ENCODE measurements around the gene OPCML. TPM values are rescaled to one million over a fixed set of nuclear protein-coding genes. Genes with fewer than 3 reads are reported as not detected.

Gene OPCML
- total RNA-seq, 1 donor from 2014 or later, result not detected

DNA sequence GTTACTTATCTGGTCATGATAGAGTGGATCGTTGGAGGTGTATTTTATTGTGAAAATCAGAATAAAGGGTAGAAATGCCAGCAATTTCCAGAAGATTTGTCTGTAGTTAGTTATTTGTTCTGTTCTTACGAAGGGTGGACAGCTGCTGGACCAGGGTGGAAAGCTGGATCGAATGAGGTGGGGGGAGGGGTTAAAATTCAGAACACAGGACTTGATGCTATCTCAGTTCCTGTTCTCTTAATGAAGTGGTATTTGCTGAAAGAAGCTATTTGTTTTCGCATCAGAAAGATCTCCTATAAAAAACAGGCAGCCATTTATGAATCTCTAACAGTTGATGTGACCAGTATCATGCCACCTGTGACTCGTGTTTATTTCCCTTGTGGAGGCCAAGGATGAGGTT is 556.2 kb downstream of the OPCML start:
- ATAC-seq, result no peak

DNA sequence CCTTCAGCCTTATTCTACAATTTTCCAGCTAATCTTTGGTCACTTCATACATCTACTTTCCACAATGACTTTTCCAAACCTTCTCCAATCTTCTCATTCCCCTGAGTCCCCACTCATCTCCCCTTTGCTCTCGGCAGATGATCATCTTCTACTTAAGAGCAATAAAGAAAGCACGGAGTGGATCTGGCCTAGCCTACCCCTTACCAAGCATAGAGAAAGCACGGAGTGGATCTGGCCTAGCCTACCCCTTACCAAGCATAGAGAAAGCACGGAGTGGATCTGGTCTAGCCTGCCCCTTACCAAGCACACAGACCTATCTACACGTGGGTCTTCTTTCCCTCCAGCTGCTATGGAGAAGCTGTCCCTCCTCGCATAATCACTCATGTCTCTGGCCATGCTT is 558.6 kb downstream of the OPCML start:
- ATAC-seq, result no peak

DNA sequence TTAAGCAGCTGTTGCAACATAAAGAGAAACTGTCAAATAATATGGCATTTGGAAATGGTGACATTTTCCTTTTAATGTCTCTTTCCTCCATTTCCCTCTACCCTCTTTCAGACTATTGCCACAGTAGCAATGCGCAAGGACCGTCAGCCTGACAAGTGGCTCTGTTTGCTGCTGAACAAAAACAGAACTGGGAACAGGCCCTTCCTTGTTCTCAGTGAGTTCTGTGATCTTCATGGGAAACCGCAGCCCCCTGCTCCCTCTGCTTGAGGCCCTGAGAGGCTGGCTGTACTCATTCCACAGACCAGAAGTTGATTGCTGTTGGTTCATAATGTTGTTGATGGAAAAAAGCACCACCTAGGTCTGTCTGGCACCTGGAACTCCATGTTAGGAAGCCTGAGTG is 559.7 kb downstream of the OPCML start:
- no peak for ATAC-seq

DNA sequence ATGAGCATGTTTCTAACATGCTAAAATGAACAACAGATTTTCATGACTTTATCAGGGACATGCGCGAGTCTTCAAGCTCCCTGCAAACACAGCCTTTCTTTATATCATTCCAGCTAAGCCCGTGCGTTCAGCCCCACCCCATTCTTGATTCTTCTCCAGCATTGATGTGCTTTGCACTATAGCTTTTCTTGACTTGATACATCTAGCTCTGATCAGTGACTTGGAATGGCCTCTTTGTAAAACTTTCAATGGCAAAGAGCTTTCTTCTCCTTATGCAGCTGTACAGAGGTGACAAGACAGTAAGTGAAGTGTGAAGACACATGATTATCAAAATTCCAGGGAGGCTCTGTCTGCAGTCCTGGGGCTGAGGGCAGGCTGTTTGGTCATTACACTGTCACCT is 561.0 kb downstream of the OPCML start:
- ATAC-seq, result no peak

DNA sequence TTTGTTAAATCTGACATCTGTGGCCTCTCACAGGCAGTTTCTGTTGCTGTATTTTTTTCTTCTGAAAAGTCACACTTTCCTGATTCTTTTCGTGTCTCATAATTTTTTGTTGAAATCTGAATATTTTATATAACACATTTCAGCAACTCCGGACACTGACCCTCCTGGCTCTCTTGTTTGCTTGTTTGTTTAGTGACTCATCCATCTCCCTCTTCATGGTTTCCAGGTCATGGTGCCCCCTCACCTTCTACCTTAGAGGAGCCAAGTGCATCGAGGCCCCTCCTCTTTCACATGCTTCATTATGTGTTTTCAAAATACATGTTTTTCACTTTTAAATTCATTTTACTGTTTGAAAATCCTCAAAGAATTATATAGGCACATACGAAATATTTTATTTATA is 562.4 kb downstream of the OPCML start:
- no peak for ATAC-seq

DNA sequence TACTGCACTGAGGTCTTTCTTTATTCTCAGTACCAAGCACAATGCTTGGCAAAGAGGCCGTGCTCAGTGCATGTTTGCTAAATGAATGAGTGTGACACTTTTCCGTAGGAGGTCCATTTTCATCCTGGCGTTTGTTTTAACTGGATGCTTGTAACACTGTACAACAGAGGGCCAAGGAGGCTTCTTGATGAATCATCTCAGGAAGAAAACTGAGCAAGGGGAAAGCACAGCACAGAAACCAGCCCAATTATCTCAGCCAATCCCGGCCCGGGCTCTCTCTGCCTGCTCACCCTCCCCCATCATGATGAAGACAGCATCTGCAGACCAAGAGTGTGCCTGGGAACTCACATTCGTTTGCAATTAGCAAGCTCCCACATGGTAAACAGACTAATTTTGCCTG is 570.3 kb downstream of the OPCML start:
- ATAC-seq, result no peak

DNA sequence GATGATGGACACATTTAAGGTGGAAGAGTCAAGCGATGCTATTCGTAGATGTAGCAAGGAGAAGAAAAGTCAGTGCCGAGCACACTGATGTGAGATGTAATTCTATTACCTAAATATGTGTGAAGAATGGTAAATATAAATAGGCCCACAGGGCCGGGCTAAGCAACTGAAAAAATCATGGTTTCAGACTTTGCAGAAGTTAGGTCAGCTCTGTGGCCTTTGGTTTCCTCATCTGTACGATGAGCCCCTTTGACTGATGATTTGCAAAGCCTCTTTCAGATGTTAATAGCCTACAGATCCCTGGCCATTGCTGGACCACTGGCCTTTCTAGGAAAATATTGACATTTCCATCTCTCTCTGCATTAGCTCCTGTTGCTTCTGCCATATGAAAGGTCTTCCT is 570.8 kb downstream of the OPCML start:
- ATAC-seq, result no peak

DNA sequence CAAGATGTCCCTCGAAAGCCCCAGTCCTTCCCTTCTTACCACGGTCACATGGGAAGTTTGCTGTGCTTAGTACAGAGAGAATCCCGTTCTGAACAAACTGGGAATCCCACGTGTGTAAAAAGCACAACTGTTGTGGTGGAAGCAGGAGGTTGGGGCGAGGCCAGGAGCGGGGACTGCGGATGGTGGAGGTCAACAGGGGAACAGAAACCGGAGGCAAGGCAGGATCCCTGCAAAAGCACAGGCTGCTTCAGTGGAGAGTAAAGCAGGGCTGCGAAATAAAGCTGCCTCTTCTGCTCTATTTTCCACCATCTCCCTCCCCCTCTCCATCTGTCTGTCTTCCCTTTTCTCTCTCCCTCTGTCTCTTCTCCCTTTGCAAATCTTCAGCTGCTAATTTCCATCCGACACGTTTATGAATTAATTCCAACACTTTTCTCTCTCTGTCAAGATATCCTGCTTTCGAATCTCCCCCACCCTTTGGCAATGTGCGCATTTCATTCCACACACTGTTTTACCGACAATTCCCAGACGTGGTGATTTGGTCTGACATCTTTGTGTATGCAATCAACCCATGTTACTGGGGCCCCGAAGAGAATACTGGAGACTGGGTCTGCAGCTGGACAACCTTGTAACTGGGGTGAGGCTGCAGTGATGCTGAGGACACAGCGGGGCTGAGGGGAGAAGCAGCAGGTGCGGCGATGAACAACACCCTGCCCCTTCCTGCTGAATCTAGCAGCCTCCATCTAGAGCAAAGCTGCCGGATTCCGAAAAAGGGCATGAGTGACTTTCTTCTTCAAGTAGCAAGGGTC is 571.8 kb downstream of the OPCML start:
- ATAC-seq, result no peak

DNA sequence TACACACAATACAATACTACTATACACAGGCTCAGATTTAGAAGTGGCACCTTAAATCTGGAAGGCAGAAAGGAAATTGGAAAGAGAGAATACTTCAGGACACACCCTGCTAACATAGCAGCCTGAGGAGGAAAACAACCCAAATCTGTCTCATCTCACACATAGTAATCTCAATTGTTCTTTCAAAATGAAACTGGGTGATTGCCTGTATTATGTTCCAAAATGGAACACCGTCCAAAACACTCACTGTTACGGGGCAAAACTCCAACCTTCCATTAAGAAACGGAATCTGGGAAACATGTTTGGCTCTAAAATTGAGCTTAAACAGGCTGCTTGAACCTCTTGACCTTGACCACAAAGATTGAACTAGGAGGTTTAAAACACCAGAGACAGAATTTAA is 572.6 kb downstream of the OPCML start:
- ATAC-seq, result no peak

DNA sequence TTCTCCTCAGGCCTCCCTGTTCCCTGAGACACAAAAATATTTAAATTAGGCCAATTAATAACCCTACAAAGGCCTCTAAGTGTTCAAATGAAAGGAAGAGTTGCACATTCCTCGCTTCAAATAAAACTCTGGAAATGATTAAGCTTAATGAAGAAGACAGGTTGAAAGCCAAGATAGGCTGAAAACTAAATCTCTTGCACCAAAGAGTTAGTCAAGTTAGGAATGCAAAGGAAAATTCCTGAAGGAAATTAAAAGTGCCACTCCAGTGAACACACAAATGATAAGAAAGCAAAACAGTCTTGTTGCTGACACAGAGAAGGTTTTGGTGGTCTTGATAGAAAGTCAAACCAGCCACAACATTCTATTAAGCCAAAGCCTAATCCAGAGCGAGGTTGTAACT is 574.4 kb downstream of the OPCML start:
- ATAC-seq, result no peak

DNA sequence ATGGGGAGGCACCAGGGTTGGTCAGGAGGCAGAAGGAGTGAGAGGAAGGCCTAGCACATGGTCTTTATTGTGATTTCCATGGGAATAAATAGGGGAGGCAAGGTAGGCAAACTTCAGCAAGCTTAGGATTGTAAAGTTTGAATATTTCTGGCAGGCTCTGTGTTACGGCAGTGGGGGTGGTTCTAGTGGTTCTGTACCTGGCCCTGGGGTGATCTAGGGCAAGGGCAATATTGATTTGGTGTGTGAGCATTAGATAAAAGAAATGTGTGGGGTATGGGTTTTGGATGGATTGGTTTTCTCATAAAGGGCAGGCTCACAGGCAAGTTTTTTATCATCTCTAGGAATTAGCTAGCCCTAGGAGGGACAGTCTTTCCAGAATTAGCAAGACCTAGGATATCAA is 584.0 kb downstream of the OPCML start:
- ATAC-seq, result no peak

DNA sequence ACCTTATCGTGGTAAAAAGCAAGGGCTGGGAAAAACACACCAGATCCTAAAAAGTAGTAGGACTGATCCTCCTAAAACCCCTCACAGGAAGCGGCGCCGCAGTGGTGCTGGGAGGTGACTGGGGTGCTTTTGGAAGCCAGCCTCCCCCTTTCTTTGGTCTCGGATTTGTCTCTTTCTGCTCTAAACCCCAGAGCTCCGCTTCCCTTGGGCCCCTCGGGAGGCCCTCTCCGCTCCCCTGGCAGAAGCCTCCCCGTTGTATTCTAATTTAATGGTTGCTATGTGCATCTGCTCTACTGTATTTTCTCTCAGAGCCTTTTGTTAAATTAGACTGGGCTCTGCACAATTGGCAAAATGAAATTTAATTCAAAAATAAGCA is 587.7 kb downstream of the OPCML start:
- ATAC-seq, result no peak

DNA sequence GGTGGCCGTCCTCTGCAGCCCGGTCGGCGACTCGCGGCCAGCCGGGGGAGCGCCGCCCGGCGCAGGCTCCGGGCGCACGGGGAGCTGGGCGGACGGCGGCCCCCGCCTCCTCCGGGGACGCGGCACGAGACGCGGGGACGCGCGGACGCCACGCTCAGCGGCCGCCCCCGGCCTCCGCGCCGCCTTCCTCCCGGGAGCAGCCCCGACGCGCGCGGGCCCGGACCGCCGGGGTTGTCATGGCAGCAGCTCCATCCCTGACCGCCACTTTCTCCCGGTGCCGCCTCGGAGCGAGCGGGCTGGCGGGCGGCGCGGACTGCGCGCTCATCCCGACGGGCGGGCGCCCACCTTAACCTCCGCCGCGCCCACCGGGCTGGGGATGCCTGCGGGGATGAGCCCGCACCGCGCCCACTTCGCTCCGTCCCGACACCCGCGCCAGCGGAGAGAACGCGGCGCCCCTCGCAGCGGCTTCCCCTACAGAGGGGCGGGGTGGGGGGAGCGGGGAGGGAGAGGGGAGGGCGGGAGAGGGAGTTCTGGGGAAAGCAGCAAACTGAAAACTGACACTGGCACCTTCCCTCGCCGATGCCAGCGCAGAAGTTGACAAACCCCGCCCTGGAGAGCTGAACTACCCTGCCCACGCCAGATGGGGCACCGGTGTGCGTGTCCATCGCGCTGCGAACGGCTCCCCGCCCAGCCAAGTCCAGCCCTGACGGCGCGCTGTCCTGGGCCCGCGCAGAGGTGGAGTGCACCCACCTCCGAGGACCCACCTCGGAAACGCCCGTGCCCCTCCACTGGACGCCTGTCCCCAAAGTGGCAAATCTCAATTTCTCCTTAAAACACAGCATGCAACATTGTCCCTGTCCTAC is 588.4 kb downstream of the OPCML start:
- ATAC-seq, result peak; percentile 49

DNA sequence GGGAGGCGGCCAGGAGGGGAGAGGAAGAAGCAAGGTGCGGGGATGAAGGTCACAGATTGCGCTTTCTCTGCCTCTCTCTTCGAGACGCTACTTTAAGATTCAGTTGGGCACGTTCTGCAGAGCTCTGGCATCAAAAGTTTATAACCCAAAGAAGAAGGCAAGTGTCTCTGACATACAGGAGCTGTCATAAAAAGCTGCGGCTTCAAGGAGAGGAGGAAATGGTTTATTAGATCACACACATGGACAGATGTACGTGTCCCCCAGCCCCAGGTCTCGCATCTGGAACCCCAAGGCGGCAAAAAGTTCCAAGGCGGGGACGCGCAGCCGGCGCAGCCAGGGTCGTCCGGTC is 589.0 kb downstream of the OPCML start:
- ATAC-seq, result no peak

DNA sequence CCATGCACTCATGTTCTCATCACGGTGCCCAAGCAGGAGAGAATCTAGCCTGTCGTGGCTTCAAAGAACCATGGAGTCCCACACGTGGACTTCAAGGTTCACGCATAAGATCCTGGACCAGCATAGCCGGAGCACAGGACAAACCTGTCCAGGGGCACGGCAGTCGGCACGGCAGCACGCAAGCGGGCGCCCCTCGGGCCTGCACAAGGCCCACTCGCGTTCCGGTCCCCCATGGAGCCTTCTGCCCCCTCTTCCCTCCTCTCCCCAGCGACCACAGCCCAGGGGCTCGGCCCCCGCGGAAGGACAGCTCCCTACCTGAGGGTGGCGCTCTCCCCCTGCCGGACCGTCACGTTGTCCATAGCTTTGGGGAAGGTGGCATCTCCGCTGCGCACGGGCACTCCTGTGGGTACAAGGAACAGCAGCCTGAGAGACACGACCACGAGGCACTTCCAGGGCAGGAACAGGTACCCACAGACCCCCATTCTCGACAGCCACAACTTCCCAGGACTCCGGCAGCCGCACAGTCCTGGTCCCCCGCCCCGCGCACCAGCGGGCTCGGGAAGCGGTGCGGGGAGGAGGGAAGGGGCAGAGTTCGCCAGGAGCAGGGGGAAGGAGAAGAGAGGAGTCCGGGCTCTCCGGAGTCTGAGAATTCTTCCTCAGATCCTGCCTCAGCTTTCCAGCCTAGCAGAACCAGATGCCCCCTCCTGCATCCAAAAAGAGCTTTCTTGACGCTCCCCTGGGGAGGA is 589.5 kb downstream of the OPCML start:
- ATAC-seq, result no peak

DNA sequence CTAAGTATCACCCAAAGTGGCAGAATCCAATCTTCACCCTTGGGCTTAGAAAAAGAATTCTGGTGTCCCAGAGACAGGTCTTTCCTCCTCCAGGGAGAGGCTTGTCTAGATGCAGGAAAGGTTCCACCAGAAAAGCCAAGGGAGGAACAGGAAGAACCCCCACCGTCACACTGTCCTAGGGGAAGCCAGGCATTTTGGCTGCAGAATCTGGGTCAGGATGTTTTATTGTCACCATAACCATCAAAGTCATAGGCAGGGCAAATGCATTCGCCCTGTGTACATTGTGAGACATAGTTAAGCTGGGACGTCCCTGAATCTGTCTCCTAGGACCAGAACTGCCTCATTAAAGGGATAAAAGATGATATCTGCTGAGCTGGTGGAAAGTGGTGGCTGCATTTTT is 590.5 kb downstream of the OPCML start:
- no peak for ATAC-seq

DNA sequence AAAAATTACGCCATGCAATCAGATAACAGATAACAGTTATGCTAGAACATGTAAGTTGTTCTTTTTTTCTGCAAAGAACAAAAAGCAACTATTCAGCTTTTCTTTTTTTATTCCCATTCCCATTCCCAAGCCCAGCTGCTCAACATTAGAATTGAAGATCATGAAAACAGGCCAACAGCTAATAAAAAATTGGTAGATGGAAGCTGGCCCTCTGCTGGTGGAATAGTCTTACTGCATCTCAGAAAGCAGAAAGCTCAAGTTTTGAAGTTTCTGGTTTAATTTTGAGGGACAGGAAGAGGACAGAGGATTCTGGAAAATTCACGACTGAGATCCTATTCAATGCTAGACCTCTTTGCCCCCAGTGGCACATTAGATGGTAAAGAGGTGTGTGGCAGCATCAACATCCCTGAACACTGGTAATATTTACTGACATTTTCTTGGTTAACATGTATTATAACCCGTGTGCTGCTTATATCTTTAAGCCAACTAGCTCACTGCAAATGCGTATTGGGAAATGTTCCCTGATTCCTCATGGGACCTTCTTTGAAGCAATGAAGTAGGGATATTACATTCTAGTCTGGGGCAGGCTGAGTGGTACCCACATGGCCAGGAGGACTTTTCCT is 591.2 kb downstream of the OPCML start:
- no peak for ATAC-seq

DNA sequence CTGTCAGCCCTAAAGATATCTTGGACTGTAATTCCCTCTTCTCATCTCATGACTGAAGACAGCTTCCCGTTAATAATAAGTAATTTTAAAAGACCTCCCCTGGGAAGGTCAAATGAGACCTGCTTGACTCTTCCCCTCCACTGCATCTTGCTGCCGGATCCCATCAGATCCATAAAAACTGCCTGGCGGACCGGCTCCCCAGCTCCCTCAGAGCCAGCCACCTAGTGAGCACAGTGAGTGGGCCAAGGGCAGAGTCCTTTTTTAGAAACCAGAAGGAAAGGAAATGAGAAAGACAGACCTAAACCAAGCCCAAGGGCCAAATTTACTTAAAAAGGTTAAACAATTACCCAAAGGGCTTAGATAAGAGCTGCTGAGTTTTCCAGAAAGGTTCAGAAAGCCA is 595.3 kb downstream of the OPCML start:
- no peak for ATAC-seq

DNA sequence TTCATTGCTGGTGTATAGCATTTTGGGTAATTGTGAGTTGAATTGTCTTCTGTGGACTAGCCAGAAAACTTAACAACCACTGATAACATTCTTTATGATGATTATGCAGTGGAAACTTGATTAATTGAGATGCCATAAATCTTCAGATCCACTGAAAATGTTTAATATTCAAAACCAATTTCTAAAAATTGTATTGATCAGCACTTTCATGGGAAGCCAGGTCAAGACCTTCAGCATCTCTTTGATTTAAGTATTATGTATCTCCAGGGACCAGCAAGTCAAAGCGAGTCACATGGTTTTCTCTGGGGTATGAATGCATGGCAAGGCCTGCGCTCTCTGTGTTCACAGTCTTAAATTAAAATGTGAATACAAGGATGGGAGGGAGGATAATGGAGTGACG is 596.9 kb downstream of the OPCML start:
- ATAC-seq, result no peak

DNA sequence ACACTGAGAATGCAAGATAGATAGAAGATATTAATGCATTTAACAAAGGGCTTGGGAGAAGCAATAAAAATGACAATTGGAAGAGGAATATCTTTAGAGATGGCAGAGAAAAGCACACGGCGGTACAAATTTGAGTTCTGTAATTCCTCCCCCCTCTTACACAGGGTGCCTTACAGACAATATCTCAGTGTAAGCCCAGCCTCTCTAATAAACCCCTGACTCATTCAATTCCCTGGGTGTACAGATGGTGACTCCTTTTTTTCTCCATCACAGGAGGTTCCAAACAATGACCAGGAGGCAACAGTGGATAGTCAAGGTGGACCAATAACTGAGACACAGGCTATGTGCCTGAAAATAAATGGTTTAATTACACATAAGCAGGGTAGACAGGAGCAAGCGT is 598.6 kb downstream of the OPCML start:
- ATAC-seq, result no peak

DNA sequence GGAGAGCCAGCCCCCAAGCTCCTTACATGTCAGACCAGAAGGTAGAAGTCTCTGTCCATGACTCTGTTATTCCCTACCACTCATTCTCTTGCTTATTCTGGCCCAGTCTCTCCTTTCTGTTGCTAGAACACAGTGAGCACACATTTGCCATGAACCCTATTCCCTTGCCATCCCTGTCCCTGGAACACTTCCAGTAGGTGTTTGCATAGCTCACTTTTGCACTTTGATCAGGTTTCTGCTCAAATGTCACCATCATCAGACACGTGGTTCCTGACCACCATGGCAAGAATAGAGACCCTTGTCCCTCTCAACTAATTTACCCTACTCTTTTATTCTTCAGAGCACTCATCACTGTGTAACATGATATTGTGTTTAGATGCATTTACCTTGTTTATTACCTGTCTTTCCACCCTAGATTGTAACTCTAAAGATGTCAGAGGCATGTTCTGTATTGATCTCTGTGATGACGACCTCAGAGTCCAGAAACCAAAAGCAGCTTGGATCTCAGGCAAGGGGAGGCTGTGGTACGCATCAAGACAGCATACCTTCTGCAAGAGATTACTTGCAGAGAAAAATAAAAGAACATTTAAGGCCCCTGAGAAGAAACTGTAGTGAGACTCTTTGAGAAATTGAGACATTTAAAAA is 606.4 kb downstream of the OPCML start:
- ATAC-seq, result no peak

DNA sequence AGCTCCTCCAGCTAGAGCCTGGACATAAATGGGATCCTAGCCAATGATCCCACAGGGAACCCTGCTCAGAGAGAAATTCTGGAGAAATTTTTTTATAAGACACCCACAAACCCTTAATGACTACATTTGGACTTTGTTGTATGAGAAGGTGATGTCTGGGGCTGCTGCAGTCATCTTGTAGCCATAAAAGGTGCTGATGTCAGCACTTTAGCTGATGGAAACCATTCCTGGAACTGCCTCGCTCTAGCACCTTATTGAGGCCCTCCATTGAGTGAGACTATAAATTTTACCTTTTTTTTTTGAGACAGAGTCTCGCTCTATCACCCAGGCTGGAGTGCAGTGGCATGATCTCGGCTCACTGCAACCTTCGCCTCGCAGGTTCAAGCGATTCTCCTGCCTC is 610.7 kb downstream of the OPCML start:
- no peak for ATAC-seq

All from esophagus mucosa (tissue), 1 donor.